ENCODE results near the gene SLC35F3.

Gene SLC35F3

GRCh38 chr1:234289538-234290305 lies 385.2 kb downstream of the SLC35F3 start:
- H3K27ac ChIP-seq = no peak overlapping the region
- TF ChIP-seq CTCF (conservative IDR thresholded peaks at IDR 0.05) = no peak

GRCh38 chr1:234292011-234292410 lies 387.5 kb downstream of the SLC35F3 start:
- no peak for TF ChIP-seq CTCF (conservative IDR thresholded peaks at IDR 0.05)
- no peak overlapping the region for H3K27ac ChIP-seq

- no peak overlapping the region for H3K27ac ChIP-seq
- no peak for TF ChIP-seq CTCF (conservative IDR thresholded peaks at IDR 0.05)
These were observed 388.1 kb downstream of the SLC35F3 start for GRCh38 chr1:234292548-234292947.

- TF ChIP-seq CTCF (conservative IDR thresholded peaks at IDR 0.05) = no peak
- no peak overlapping the region for H3K27ac ChIP-seq
These were observed 389.8 kb downstream of the SLC35F3 start for GRCh38 chr1:234294109-234294817.

- no peak for TF ChIP-seq CTCF (conservative IDR thresholded peaks at IDR 0.05)
- H3K27ac ChIP-seq = no peak overlapping the region
These were observed 390.6 kb downstream of the SLC35F3 start for GRCh38 chr1:234295068-234295467.

GRCh38 chr1:234295626-234296025 lies 391.1 kb downstream of the SLC35F3 start:
- TF ChIP-seq CTCF (conservative IDR thresholded peaks at IDR 0.05) = no peak
- no peak overlapping the region for H3K27ac ChIP-seq

- H3K27ac ChIP-seq = no peak overlapping the region
These were observed 392.0 kb downstream of the SLC35F3 start for GRCh38 chr1:234296496-234296895.

More at GRCh38 chr1:234296496-234296895, 392.0 kb downstream of the SLC35F3 start:
- no peak for TF ChIP-seq CTCF (conservative IDR thresholded peaks at IDR 0.05)

Measured in VCaP (cell line).